NCI-H187 (cell line): ENCODE data around the gene ACLY.

Experiments
- DNase-seq, 2 experiments: peaks; one replicate each; lab custom pipeline; 2025; lab: John Stamatoyannopoulos, UW

The ACLY gene

DNA sequence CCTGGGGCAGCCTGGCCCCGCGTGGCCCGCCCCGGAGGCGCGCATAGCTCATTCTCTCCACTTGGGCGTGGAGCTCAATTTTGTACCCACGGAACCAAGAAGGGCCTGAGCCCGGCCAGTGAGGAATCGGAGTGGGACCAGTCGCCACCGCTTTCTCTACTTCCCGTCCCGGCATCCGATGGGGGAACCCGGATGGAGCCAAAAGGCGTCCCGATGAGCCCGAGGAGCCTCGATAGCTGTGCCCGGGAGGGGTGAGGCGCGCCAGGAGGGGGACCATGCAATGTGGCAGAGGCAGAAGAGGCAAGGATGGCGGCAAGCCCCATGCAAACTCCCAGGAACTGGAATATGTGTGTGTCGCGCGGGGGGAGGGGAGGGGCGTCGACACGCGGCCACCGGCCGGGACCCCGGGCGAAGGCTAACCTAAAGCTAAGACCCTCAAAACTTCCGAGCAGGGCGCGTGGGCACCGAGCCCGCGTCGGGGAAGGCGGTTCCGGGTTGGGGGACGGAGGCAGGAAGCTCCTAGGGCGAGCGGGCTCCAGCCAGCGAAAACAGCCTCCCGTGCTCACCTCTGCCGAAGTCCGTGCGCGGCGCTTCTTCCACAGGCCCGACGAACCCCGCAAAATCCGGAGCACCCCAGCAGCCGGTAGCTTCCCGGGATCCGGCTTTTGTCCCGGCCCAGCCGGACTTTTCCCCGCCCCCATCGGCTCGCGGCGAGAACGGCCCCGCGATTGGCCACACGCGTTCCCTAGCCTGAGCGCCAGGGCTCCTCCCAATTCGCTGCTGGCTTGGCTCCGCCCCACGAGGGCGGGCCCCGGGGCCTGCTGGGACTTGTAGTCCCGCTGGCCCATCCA is at the start of gene ACLY:
TSS of gene ACLY (minus strand) at position 638 of the 851 bp plus-strand sequence. CDS start 5,078 bp downstream, outside the sequence.
- peak; percentile 94 to 95 for DNase-seq

DNA sequence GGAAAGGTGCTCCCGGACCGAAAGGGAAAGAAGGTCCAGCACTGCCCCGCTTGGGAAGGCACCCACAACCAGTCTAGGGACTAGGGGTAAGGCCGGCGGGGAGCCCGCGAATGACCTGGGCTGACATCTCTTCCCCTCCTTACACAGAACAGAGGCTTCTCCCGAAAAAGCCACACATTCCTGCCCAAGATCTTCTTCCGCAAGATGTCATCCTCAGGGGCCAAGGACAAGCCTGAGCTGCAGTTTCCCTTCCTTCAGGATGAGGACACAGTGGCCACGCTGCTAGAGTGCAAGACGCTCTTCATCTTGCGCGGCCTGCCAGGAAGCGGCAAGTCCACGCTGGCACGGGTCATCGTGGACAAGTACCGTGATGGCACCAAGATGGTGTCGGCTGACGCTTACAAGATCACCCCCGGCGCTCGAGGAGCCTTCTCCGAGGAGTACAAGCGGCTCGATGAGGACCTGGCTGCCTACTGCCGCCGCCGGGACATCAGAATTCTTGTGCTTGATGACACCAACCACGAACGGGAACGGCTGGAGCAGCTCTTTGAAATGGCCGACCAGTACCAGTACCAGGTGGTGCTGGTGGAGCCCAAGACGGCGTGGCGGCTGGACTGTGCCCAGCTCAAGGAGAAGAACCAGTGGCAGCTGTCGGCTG is 49.3 kb upstream of the ACLY start:
- DNase-seq: no peak

- DNase-seq: no peak
These were observed 48.6 kb upstream of the ACLY start for GRCh38 chr17:41967141-41967920.

DNA sequence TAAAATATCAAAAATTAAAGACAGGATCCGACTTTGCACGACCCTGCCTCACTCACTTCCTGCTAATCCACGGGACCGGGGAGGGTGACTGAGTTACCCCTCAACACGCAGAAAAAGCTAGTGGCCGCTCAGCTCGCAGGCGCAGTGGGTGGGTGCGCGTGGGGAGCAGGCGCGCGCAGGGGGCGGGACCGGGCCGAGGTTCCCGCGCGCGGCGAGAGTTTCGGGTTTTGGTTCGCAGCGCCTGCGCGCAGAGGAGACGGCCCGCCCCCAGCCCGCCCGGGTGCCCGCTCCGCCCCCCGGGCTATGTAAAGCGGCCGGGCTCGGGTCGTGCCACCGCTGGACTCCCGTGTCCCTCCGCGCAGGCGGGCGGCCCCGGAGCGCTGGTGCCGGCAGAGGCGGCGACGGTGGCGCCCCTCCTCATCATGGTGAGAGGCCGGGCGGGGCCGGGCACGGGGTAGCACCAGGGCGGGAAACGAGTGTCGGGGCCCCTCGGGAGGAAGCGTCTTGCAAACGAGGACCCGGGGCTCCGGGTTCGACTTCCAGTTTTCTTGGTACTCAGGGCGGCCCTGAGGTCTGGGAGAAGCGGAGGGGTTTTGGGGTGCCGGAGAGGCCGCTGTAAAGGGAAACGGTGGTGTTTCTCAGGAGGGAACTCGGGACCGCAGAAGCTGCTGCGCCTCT is 47.9 kb upstream of the ACLY start, which contains the start of gene CNP:
TSS of gene CNP (plus strand) at position 333 of the 678 bp plus-strand sequence. CDS start at position 423, 90 bp downstream.
- DNase-seq: peak; percentile 81 to 89

- peak; percentile 71 to 88 for DNase-seq
These were observed 47.1 kb upstream of the ACLY start for GRCh38 chr17:41965694-41966462.

- no peak for DNase-seq
These were observed 44.1 kb upstream of the ACLY start for GRCh38 chr17:41962768-41963434.

GRCh38 chr17:41962111-41962510 is 43.4 kb upstream of the ACLY start:
- no peak for DNase-seq

GRCh38 chr17:41959336-41960095 is 40.8 kb upstream of the ACLY start:
- DNase-seq: no peak

DNA sequence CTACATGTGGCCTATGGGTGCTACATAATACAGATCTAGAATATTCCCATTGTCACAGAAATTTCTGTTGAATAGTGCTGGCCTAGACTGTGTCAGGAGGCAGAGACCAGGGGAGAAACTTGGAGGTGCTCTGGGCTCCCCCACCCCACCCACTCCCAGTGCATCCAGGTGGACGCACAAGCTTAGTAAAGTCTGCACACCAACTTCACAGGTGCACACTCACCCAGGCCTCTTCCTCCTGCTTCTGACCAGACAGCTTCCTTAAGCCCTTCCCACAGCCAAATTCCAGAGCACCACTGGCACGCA is 40.2 kb upstream of the ACLY start:
- DNase-seq: no peak

- DNase-seq: no peak
These were observed 39.2 kb upstream of the ACLY start for GRCh38 chr17:41957869-41958439.

DNA sequence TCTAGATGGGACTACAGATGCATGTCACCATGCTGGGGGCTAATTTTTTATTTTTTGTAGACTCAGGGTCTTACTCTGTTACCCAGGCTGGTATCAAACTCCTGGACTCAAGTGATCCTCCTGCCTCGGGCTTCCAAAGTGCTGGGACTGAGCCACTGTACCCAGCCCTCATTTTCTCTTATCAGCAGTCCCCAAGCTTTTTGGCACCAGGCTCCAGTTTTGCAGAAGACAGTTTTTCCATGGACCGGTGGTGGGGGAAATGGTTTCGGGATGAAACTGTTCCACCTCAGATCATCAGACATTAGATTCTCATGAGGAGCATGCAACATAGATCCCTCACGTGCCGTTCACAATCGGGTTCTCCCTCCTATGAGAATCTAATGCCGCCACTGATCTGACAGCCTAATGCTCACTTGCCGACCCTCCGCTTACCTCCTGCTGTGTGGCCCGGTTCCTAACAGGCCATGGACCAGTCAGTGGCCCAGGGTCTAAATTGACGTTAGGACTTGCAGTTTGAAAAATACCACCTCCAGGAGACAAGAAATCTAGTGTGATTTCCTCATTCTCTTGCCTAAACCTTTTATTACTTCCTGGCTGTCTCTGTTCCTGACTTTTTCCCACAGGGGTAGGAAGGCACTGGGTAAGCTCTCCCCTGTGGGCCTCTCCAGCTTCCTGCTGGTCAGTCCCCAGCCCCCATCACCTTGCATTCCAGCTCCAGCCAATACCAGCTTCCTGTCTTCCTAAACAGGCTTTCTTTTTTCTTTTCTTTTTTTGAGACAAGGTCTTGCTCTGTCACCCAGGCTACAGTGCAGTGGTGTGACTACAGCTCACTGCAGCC is 38.5 kb upstream of the ACLY start:
- no peak for DNase-seq

- no peak for DNase-seq
These were observed 37.8 kb upstream of the ACLY start for GRCh38 chr17:41956522-41956921.

DNA sequence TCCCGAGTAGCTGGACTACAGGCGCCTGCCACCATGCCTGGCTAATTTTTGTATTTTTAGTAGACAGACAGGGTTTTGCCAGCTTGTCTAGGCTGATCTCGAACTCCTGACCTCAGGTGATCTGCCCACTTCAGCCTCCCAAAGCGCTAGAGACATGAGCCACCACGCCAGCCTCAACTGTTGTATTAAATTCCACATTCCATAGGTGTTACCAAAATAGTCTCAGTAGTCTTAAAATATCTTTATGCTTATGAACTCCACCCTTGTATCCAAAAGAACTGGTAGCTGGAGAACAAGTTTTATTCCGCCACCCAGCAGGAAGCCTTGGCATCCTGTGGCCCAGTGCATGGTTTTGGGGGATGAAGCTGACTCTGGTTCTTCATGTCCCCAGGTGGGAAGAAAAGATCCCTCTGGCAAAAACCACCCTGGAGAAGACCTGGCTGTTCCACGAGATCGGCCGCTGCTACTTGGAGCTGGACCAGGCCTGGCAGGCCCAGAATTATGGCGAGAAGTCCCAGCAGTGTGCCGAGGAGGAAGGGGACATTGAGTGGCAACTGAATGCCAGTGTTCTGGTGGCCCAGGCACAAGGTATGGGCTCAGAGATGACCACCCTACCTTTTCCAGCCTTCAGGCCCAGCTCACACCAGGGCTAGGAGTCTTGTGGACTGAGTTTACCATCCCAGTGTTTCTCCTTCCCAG is 30.2 kb upstream of the ACLY start:
- DNase-seq: no peak

DNA sequence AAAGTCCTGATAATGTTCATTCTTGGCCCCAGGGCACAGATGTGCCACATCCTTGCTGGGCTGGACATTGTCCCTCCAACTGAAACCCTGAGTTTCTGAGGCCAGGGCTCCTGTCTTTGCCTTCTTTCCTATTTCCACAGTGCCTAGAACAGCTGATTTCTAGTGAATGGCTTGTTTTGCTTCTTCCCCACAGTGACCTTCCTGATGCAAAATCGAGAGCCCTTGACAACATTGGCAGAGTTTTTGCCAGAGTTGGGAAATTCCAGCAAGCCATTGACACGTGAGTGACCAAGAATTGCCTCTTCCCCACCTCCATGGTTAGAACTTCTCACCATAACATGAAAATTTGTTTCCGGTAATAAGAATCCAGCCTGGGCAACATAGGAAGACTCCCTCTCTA is 26.2 kb upstream of the ACLY start:
- no peak for DNase-seq

GRCh38 chr17:41943492-41943891 is 24.7 kb upstream of the ACLY start:
- no peak for DNase-seq

DNA sequence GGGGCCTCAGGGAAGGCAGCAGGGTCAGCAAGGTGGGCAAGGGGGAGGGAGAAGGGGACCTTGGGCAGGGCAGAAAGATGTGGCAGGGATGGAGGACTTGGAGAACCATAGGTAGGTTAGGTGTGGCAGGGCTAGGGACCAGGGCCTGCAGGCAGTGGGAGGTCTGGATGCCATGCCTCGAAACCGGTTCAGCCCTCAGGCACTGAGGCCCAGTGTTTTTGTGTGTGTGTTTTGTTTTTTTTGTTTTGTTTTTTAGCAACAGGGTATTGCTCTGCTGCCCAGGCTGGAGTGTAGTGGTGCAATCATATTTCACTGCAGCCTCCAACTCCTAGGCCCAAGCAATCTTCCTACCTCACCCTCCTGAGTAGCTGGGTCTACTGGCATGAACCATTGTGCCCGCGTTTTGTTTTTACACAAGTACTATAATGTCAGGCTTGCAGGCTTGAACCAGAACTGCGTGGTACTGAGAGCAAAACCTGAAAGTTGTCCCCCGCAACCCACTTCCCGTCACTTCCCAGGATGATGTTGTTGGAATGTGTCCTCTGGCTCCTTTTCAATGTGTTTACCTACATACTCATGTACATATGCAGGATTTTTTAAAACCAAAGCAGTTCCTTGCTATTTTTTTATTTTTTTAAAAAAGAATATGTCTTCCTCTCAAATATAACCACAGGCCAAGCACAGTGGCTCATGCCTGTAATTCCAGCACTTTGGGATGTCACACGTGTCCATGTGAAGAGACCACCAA is 24.0 kb upstream of the ACLY start:
- no peak for DNase-seq

DNA sequence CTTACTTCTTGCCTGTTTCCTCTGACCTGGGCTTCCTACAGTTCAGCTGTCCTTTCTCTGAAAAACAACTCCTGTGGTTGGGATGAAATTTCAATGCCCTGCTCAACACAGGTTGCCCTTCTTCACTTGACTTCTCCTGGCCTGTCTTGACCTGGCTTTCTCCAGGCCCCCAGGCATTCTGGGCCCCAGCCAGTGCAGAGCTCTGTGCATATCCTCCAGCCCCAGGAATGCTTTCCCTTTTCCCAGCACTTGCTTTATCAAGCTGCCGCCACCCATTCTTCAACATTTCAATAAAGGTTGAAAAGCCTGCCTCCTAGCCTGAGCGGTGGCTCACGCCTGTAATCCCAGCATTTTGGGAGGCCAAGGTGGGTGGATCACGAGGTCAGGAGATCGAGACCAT is 22.4 kb upstream of the ACLY start:
- no peak for DNase-seq
